ENCODE results near the gene ARL6. TPM values are rescaled to one million over a fixed set of nuclear protein-coding genes. Genes with fewer than 3 reads are reported as not detected.

Gene ARL6
- total RNA-seq, 1 experiment from 2014 or later: 7.1 TPM

DNA sequence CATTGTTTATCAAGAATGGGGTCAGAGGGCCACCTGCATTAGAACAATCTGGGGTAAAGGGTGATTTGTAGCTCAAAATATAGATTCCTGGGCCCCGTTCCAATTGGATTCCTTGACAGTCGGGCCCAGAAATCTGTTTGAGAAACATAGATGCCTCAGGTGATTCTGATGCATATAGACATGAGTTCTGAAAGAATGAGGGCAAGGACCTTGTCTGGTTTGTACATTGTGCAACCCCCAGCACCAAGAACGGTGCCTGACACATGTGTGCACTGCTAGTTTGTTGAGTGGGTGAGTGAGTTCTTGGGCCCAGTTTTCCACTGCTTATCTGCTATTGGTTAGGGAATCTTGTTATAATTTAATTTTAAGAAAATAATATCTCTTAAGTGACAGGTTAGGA lies 73.8 kb downstream of the ARL6 start:
- H3T11ph ChIP-seq (ENCODE audit: low read length): no peak overlapping the region
- H3K23me2 ChIP-seq (ENCODE audit: insufficient read length, low read depth, low read length, poor library complexity, severe bottlenecking): no peaks in the 10 kb centered on the region
- no peaks in the 10 kb centered on the region for H3K4me1 ChIP-seq (ENCODE audit: insufficient read depth, low read length)
- H3K56ac ChIP-seq (ENCODE audit: insufficient read length, low read depth, low read length): no peak overlapping the region
- H2AFZ ChIP-seq (ENCODE audit: low read length): no peak overlapping the region
- WGBS (ENCODE audit: extremely low coverage, insufficient read length, low lambda C conversion rate): no CpG with 5 or more reads among the region's 3 CpGs
- Mint-ChIP-seq H3K4me3 (no peak overlapping the region), H3K9me3 (no peaks in the 10 kb centered on the region), H3K27ac (no peak overlapping the region), H3K36me3 (ENCODE audit: insufficient read depth in 1 of 3, low read depth in 3 of 3) (no peaks in the 10 kb centered on the region), H3K27me3 (ENCODE audit: low read depth) (no peaks in the 10 kb centered on the region), H3K4me1 (peaks cover 3 to 4% of the 10 kb centered on the region in 2 experiments; a peak in 1 of 4 replicates)
- no peaks in the 10 kb centered on the region for H3K27me3 ChIP-seq (ENCODE audit: insufficient read depth, low read length)
- no peak overlapping the region for H3K14ac ChIP-seq (ENCODE audit: insufficient read depth, low read length)
- no peaks in the 10 kb centered on the region for H3K79me2 ChIP-seq (ENCODE audit: insufficient read depth, low read length)
- H2BK12ac ChIP-seq (ENCODE audit: insufficient read length, low read depth, low read length): no peak overlapping the region
- no peak overlapping the region for H2BK5ac ChIP-seq (ENCODE audit: insufficient read length, low read length)
- H3K18ac ChIP-seq (ENCODE audit: insufficient read length, low read depth, low read length): no peak overlapping the region
- no peak overlapping the region for H2AK5ac ChIP-seq (ENCODE audit: insufficient read length, low read length)
- TF ChIP-seq, protein P1, sequence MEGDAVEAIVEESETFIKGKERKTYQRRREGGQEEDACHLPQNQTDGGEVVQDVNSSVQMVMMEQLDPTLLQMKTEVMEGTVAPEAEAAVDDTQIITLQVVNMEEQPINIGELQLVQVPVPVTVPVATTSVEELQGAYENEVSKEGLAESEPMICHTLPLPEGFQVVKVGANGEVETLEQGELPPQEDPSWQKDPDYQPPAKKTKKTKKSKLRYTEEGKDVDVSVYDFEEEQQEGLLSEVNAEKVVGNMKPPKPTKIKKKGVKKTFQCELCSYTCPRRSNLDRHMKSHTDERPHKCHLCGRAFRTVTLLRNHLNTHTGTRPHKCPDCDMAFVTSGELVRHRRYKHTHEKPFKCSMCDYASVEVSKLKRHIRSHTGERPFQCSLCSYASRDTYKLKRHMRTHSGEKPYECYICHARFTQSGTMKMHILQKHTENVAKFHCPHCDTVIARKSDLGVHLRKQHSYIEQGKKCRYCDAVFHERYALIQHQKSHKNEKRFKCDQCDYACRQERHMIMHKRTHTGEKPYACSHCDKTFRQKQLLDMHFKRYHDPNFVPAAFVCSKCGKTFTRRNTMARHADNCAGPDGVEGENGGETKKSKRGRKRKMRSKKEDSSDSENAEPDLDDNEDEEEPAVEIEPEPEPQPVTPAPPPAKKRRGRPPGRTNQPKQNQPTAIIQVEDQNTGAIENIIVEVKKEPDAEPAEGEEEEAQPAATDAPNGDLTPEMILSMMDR (conservative IDR thresholded peaks at IDR 0.05): no peak
- H2BK20ac ChIP-seq (ENCODE audit: low read depth, low read length, poor library complexity, severe bottlenecking): no peak overlapping the region
- no peak overlapping the region for H3K4ac ChIP-seq (ENCODE audit: low read depth, low read length)
- no peak overlapping the region for H4K5ac ChIP-seq (ENCODE audit: insufficient read length, low read depth, low read length)
- no peak overlapping the region for H3K9ac ChIP-seq (ENCODE audit: extremely low read depth, insufficient read length, low read length)
- no peak overlapping the region for H3K27ac ChIP-seq (ENCODE audit: insufficient read length, low read depth, low read length)
- no peak overlapping the region for H2BK120ac ChIP-seq (ENCODE audit: low read depth, low read length, poor library complexity, severe bottlenecking)
- no peak overlapping the region for H4K8ac ChIP-seq (replicated peaks; ENCODE audit: insufficient read length, low read depth, low read length)
- H3K9me3 ChIP-seq (ENCODE audit: control insufficient read depth, low read depth, low read length): no peaks in the 10 kb centered on the region
- H3K4me2 ChIP-seq (ENCODE audit: insufficient read depth, insufficient read length, low read length): no peak overlapping the region
- H2BK15ac ChIP-seq (ENCODE audit: low read depth, low read length): no peak overlapping the region
- no peaks in the 10 kb centered on the region for H4K20me1 ChIP-seq (ENCODE audit: control insufficient read depth, insufficient read depth, insufficient read length)
- H3K79me1 ChIP-seq (ENCODE audit: insufficient read depth, low read depth, low read length, poor library complexity, severe bottlenecking): no peaks in the 10 kb centered on the region
- H4K91ac ChIP-seq (ENCODE audit: insufficient read length, low read depth, low read length): no peak overlapping the region
- H3K23ac ChIP-seq (ENCODE audit: insufficient read length, low read depth, low read length): no peak overlapping the region
- DNase-seq: no peak
